Globus pallidus (tissue), 1 donor: Measurements from ENCODE around the gene ADAMTS6.

Source experiments
- DNase-seq: peaks from one replicate; pipeline ENCODE4 v3.0.0-alpha.2; 2015; ENCODE audit warnings: low spot score

Gene ADAMTS6

GRCh38 chr5:65144136-65144871, 337.4 kb downstream of the ADAMTS6 start:
- no peak for DNase-seq

- no peak for DNase-seq
Observed at GRCh38 chr5:65142511-65143011, 339.2 kb downstream of the ADAMTS6 start.

- no peak for DNase-seq
Observed at GRCh38 chr5:65142016-65142415, 339.7 kb downstream of the ADAMTS6 start.

GRCh38 chr5:65141493-65141892, 340.2 kb downstream of the ADAMTS6 start:
- no peak for DNase-seq

GRCh38 chr5:65137631-65138030, 344.1 kb downstream of the ADAMTS6 start:
- no peak for DNase-seq

- no peak for DNase-seq
Observed at GRCh38 chr5:65133477-65134110, 348.1 kb downstream of the ADAMTS6 start.

- no peak for DNase-seq
Observed at GRCh38 chr5:65132386-65132785, 349.3 kb downstream of the ADAMTS6 start.

GRCh38 chr5:65128226-65128625, 353.5 kb downstream of the ADAMTS6 start:
- DNase-seq: no peak

GRCh38 chr5:65127161-65127901, 354.4 kb downstream of the ADAMTS6 start:
- DNase-seq: no peak

GRCh38 chr5:65126542-65127069, 355.1 kb downstream of the ADAMTS6 start:
- no peak for DNase-seq

GRCh38 chr5:65125591-65126541, 355.9 kb downstream of the ADAMTS6 start:
- DNase-seq: no peak

- DNase-seq: no peak
Observed at GRCh38 chr5:65121880-65122436, 359.8 kb downstream of the ADAMTS6 start.

- no peak for DNase-seq
Observed at GRCh38 chr5:65120371-65120967, 361.3 kb downstream of the ADAMTS6 start.

GRCh38 chr5:65117525-65117924, 364.2 kb downstream of the ADAMTS6 start:
- no peak for DNase-seq

- no peak for DNase-seq
Observed at GRCh38 chr5:65113771-65114170, 367.9 kb downstream of the ADAMTS6 start.

- DNase-seq: no peak
Observed at GRCh38 chr5:65111961-65112658, 369.6 kb downstream of the ADAMTS6 start.

GRCh38 chr5:65108786-65109743, 372.7 kb downstream of the ADAMTS6 start:
- DNase-seq: no peak

- DNase-seq: no peak
Observed at GRCh38 chr5:65105301-65105700, 376.4 kb downstream of the ADAMTS6 start.

- DNase-seq: no peak
Observed at GRCh38 chr5:65104831-65105230, 376.9 kb downstream of the ADAMTS6 start.
